PC-9 (cell line): ENCODE data around the gene RHBDL1.

Experiments
- EZH2 ChIP-seq: fragments of 200-600 bp; sonication (generic); IDR thresholded peaks from 2 replicates; pipeline ENCODE4 v1.8.0; 2017; ENCODE audit warnings: antibody characterized with exemption, low read depth
- TF ChIP-seq, protein P1 (sequence below): fragments of 200-600 bp; sonication (generic); conservative IDR thresholded peaks from 2 replicates; pipeline ENCODE4 v1.6.1; 2017; ENCODE audit warnings: mixed run types, antibody characterized with exemption, mild to moderate bottlenecking, moderate library complexity

DNA sequence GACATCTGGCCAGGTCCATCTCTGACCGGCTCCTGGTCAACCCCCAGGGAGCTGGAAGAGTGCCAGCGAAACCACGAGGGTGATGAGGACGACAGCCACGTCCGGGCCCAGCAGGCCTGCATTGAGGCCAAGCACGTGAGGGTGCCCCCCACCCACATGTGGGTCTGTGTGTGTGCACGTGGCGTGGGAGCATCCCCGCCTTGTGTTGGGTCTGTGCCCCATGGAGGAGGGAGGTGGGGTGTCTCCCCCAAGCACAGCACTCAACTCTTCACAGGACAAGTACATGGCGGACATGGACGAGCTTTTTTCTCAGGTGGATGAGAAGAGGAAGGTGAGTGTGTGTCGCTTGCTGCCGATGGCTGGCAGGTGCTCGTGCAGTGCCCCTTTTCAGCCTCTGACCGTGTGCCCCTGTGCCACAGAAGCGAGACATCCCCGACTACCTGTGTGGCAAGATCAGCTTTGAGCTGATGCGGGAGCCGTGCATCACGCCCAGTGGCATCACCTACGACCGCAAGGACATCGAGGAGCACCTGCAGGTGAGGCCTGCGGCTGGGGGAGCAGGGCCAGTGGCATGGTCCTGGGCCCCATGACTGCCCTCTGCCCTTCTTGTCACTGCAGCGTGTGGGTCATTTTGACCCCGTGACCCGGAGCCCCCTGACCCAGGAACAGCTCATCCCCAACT, 6.4 kb downstream of the RHBDL1 start:
- TF ChIP-seq, protein P1, sequence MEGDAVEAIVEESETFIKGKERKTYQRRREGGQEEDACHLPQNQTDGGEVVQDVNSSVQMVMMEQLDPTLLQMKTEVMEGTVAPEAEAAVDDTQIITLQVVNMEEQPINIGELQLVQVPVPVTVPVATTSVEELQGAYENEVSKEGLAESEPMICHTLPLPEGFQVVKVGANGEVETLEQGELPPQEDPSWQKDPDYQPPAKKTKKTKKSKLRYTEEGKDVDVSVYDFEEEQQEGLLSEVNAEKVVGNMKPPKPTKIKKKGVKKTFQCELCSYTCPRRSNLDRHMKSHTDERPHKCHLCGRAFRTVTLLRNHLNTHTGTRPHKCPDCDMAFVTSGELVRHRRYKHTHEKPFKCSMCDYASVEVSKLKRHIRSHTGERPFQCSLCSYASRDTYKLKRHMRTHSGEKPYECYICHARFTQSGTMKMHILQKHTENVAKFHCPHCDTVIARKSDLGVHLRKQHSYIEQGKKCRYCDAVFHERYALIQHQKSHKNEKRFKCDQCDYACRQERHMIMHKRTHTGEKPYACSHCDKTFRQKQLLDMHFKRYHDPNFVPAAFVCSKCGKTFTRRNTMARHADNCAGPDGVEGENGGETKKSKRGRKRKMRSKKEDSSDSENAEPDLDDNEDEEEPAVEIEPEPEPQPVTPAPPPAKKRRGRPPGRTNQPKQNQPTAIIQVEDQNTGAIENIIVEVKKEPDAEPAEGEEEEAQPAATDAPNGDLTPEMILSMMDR = no peak
- TF ChIP-seq EZH2 = no peak
